T-helper 1 cell treated with Interleukin-12 subunit alpha and Interleukin-12 subunit beta and Interleukin-4 antibody, amounts not matched to agents 30 μg/mL and 1 μg/mL, for 36 hours (primary cell): ENCODE data around the gene METTL25B.
A peak's percentile ranks its signal among the peaks of the same experiment; 100 is the strongest.

Experiments
- H3K27ac Mint-ChIP-seq: one replicate; pipeline ENCODE4 v1.8.0; 2021; ENCODE audit warnings: mild to moderate bottlenecking, mixed read lengths
- H3K27me3 Mint-ChIP-seq: one replicate; pipeline ENCODE4 v1.8.0; 2021; ENCODE audit warnings: low read depth, mixed read lengths
- H3K36me3 Mint-ChIP-seq: one replicate; pipeline ENCODE4 v1.8.0; 2021; ENCODE audit warnings: low read depth, mixed read lengths
- H3K4me1 Mint-ChIP-seq: one replicate; pipeline ENCODE4 v1.8.0; 2021; ENCODE audit warnings: low read depth, mixed read lengths
- H3K4me3 Mint-ChIP-seq: one replicate; pipeline ENCODE4 v1.8.0; 2021; ENCODE audit warnings: mild to moderate bottlenecking, moderate library complexity, mixed read lengths
- H3K9me3 Mint-ChIP-seq: one replicate; pipeline ENCODE4 v1.8.0; 2021; ENCODE audit warnings: mixed read lengths

The METTL25B gene

DNA sequence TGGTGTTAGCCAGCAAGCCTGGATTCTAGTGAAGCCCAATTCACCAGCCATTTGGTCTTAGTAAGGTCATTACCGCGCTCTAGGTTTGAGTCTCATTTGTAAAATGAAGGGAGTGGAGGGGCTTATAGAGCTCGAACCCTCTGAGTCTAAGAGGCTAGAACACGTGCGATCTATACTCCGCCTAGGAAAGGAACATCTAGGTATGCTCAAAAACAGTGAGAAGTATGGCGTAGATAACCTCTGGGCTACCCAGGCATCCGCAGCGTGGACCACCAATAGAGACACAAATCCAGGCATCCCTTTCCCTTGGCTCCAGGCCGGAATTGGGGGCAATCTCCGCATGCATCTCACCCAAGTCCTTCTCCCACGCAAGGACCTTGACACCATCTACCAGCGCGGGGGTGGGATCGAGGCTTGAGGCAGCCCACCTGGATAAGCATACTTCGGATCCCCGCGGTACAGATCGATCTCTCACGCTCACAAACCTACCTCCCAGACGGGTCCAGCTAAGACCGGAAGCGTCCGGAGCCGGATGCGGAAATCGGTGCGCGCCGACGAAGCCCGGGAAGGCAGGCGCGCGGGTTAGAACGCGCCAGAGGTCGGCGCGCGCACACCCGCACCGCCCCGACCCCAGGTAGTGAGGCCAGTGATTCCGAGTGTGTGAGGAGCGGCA is at the start of gene METTL25B:
Gene METTL25B (plus strand): TSS at position 544 of the 673 bp plus-strand sequence. CDS start 636 bp downstream, outside the sequence.
- no peak within 1 kb of the TSS for H3K4me3 Mint-ChIP-seq
- peaks cover 42% of the 10 kb centered on the region for H3K4me1 Mint-ChIP-seq
- H3K27ac Mint-ChIP-seq: peak within 1 kb of the TSS; percentile 99
- H3K36me3 Mint-ChIP-seq: peaks cover 29% of the 10 kb centered on the region
- H3K27me3 Mint-ChIP-seq: no peaks in the 10 kb centered on the region
- H3K9me3 Mint-ChIP-seq: no peaks in the 10 kb centered on the region

DNA sequence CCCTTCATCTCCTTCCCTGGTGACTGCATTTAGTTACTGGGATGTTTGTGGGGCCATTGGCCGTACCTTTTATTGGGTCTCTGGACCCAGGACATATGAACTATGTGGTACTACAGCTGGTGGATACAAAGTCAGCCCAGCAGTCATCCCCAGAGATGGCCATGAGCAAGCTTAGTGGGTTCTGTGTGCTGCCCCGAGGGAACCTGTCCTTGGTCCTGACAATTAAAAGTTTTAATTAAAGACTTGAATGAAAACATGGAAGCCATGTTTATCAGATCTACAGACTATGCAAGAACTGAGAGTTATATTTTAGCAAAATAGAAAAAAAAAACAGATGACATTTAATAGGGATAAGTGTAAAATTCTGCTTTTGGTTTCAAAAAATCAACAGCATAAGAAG is 48.2 kb upstream of the METTL25B start:
- Mint-ChIP-seq H3K36me3 (no peaks in the 10 kb centered on the region), H3K27me3 (peaks cover 61% of the 10 kb centered on the region), H3K4me1 (peaks cover 24% of the 10 kb centered on the region), H3K27ac (no peak overlapping the region), H3K4me3 (no peak overlapping the region), H3K9me3 (no peaks in the 10 kb centered on the region)

GRCh38 chr1:156681196-156681960 is 46.9 kb upstream of the METTL25B start:
- H3K36me3 Mint-ChIP-seq: no peaks in the 10 kb centered on the region
- no peak overlapping the region for H3K27ac Mint-ChIP-seq
- H3K27me3 Mint-ChIP-seq: peaks cover 51% of the 10 kb centered on the region
- H3K9me3 Mint-ChIP-seq: no peaks in the 10 kb centered on the region
- H3K4me1 Mint-ChIP-seq: peaks cover 24% of the 10 kb centered on the region
- H3K4me3 Mint-ChIP-seq: no peak overlapping the region

DNA sequence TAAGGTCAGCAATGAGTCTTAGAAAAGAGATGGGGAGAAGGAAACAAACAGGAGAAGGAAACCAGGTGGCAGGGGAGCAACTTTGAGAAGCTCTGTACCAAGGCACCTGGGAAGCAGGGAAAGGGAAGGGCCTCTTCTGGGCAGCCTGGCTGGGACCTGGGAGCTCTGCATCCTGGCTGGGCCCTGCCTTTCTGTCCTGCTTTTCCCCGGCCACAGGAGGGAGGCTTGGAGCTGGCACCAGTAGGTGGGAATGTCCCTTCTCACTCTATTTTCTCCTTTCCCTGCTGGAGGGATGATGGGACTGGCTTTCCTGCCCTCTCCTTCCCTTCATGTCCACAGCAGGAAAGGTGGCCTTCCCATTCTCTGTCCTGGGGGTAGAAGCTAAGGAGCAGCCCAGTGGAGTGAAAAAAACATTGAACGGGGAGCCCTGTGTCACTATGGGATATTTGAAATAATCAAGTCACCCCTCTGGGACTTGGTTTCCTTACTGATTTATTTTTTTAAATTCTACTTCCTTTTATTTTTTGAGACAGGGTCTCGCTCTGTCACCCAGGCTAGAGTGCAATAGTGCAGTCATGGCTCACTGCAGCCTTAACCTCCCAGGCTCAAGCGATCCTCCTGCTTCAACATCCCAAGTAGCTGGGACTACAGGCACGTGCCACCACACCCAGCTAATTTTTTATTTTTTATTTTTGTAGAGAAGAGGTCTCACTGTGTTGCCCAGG is 45.9 kb upstream of the METTL25B start:
- no peak overlapping the region for H3K27ac Mint-ChIP-seq
- H3K4me3 Mint-ChIP-seq: no peak overlapping the region
- peaks cover 24% of the 10 kb centered on the region for H3K4me1 Mint-ChIP-seq
- peaks cover 47% of the 10 kb centered on the region for H3K27me3 Mint-ChIP-seq
- no peaks in the 10 kb centered on the region for H3K36me3 Mint-ChIP-seq
- no peaks in the 10 kb centered on the region for H3K9me3 Mint-ChIP-seq

- H3K27me3 Mint-ChIP-seq: peaks cover 41% of the 10 kb centered on the region
- peak overlapping the region; percentile 58 for H3K27ac Mint-ChIP-seq
- H3K36me3 Mint-ChIP-seq: no peaks in the 10 kb centered on the region
- no peak overlapping the region for H3K4me3 Mint-ChIP-seq
- no peaks in the 10 kb centered on the region for H3K9me3 Mint-ChIP-seq
- peaks cover 19% of the 10 kb centered on the region for H3K4me1 Mint-ChIP-seq
Measured at GRCh38 chr1:156684227-156684782, 44.0 kb upstream of the METTL25B start.

DNA sequence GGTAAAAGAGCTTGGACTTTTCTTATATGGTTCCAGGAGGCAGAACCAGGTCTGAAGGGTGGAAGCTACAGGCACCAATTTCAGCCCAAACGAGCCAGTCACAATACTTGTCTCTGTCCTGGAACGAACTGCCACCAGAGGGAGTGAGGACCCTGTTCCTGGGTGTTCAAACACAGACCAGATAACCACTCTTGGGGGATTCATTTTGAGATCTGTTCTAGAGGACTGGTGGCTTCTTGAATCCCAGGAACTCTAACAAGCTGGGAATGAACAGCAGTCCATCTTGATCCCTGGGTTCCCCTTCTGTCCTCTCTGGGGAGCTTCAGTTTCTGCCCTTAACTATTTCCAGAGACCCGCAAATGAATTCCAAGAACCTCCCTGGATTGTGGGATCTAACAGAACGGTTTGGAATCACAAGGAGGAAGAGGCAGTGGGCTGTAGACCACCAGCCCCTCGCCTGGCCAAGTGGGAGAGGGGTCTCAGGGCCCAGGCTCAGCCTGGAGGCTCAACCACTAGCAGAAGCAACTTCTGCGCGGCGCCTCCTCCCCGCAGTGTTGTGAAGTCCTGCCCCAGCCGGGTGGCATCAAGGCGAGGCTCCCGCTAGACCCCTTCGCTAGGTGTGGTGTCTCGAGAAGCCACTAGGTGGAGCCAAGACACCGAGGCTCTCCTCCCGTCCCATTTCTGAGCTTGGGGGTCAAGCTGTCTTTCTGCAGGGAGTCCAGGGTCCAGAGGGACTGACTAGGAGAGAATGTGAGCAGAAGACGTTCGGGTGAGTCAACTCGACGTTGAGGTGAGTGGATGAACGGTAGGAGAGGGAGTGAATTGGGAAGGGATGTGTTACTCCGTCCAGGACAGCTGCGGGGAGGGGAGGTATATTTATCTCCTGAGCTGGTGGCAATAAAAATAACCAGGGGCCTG is 39.0 kb upstream of the METTL25B start:
- H3K4me1 Mint-ChIP-seq: peaks cover 28% of the 10 kb centered on the region
- H3K27me3 Mint-ChIP-seq: peaks cover 63% of the 10 kb centered on the region
- peak overlapping the region; percentile 61 for H3K4me3 Mint-ChIP-seq
- peaks cover 2% of the 10 kb centered on the region for H3K36me3 Mint-ChIP-seq
- no peaks in the 10 kb centered on the region for H3K9me3 Mint-ChIP-seq
- H3K27ac Mint-ChIP-seq: no peak overlapping the region

DNA sequence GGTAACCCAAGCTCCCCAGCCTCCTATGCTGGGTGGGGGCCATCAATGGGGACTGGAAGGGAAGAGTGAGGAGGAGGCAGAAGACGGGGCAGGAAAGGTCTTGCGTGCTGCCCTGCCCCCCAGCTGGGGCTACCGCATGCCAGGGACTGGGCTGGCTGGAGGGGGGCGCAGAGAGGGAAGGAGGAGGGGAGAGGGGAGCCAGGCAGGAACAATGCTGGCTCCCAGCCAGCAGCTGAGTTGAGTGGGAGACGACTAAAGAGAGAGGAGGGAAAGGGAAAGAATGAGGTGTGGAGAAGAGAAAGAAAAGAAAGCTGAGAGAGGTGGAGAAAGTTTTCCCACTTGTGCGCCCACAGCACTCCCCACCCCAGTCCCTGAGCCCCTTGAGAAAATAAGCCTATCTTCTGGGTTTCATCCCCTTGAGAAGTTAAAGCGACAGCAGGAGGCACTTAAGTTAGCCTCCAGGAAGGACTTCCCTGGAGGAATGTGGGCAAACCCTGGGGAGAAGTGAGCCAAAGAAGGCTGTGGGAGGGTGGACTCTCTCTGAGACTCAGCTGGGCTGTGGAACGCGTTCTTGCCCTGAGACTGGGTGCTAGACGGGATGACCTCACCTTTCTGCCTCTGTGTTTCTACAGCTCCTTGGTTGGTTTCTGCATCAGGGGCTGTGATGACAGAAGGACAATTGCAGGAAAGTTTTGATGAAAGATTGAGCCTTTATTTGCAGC is 38.2 kb upstream of the METTL25B start:
- no peaks in the 10 kb centered on the region for H3K9me3 Mint-ChIP-seq
- no peak overlapping the region for H3K4me3 Mint-ChIP-seq
- peaks cover 2% of the 10 kb centered on the region for H3K36me3 Mint-ChIP-seq
- H3K27me3 Mint-ChIP-seq: peaks cover 67% of the 10 kb centered on the region
- peaks cover 22% of the 10 kb centered on the region for H3K4me1 Mint-ChIP-seq
- H3K27ac Mint-ChIP-seq: no peak overlapping the region

GRCh38 chr1:156690675-156691036 is 37.6 kb upstream of the METTL25B start:
- H3K36me3 Mint-ChIP-seq: peaks cover 2% of the 10 kb centered on the region
- H3K4me1 Mint-ChIP-seq: peaks cover 22% of the 10 kb centered on the region
- H3K9me3 Mint-ChIP-seq: no peaks in the 10 kb centered on the region
- no peak overlapping the region for H3K4me3 Mint-ChIP-seq
- peaks cover 66% of the 10 kb centered on the region for H3K27me3 Mint-ChIP-seq
- H3K27ac Mint-ChIP-seq: no peak overlapping the region

- Mint-ChIP-seq H3K4me3 (no peak overlapping the region), H3K36me3 (peaks cover 2% of the 10 kb centered on the region), H3K4me1 (peaks cover 22% of the 10 kb centered on the region), H3K9me3 (no peaks in the 10 kb centered on the region), H3K27me3 (peaks cover 64% of the 10 kb centered on the region), H3K27ac (no peak overlapping the region)
Measured at GRCh38 chr1:156691191-156691590, 37.1 kb upstream of the METTL25B start.

DNA sequence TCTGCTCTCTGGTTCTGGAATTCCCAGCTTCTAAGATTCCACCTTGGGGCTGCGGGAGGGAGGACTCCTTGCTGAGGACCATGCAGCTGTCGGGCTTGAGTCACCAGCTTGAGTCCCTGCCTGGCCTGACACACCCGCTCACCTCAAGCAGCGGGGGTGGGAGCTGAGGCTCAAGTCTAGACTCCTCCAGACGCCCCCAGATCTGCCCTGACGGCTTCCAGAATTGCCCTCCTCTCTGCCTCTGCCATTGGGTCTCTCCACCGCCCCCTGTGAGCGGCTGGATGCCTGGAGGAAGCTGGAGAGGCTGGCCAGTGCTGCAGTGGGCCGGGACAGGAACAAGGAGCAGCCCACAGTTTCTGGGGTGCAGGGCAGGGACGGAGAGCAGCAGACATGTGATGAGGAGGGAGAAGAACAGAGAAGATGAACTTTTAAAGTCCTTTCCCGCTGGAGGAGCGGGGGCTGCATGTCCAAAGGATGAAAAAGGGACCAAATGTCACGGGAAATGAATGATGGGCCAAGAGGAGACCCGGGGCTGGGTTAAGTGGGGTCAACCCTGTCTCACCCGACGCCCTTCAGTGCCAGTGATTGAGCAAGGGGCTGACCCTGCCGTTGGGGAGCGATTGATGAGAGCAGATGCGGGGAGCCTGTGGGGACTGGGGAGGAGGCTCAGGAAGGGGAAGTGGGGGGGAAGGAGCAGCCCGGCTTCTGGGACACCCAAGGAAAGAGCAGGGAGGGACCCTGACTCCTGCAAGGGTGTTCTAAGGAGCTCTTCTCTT is 36.4 kb upstream of the METTL25B start:
- Mint-ChIP-seq H3K27ac (no peak overlapping the region), H3K27me3 (peaks cover 70% of the 10 kb centered on the region), H3K9me3 (no peaks in the 10 kb centered on the region), H3K36me3 (peaks cover 2% of the 10 kb centered on the region), H3K4me3 (no peak overlapping the region), H3K4me1 (peaks cover 22% of the 10 kb centered on the region)

GRCh38 chr1:156692441-156692924 is 35.8 kb upstream of the METTL25B start:
- Mint-ChIP-seq H3K27me3 (peaks cover 76% of the 10 kb centered on the region), H3K9me3 (no peaks in the 10 kb centered on the region), H3K4me1 (peaks cover 22% of the 10 kb centered on the region), H3K4me3 (no peak overlapping the region), H3K27ac (no peak overlapping the region), H3K36me3 (peaks cover 2% of the 10 kb centered on the region)

- Mint-ChIP-seq H3K9me3 (no peaks in the 10 kb centered on the region), H3K27me3 (peaks cover 76% of the 10 kb centered on the region), H3K4me1 (peaks cover 22% of the 10 kb centered on the region), H3K27ac (no peak overlapping the region), H3K36me3 (peaks cover 2% of the 10 kb centered on the region), H3K4me3 (no peak overlapping the region)
Measured at GRCh38 chr1:156692925-156693847, 35.1 kb upstream of the METTL25B start.
